Pancreas (tissue), 10 donors: ENCODE measurements around the gene CACNA1C. TPM values are rescaled to one million over a fixed set of nuclear protein-coding genes. Genes with fewer than 3 reads are reported as not detected.
A peak's percentile ranks its signal among the peaks of the same experiment; 100 is the strongest.

Experiments
- ATAC-seq, 4 donors: fragments of 200-7000 bp; cut with Tn5 transposase; one replicate each; pipeline versions ENCODE4 v1.8.0 to v1.9.1; 2020; ENCODE audit warnings: mild to moderate bottlenecking in 4 of 4, moderate library complexity in 4 of 4
- DNase-seq, 6 donors: peaks; one replicate each; pipeline ENCODE4 v3.0.0-alpha.2; 2020
- FAIRE-seq: peaks from 2 replicates; lab custom pipeline; 2012; peaks lifted over from hg19 to GRCh38; lab: Jason Lieb, UNC
- H3K27ac ChIP-seq, 4 donors: fragments of 200-600 bp; sonication (generic); 1 replicate in 3 of 4; 2 replicates in 1 of 4; pipeline versions ENCODE4 v1.5.0 to v1.8.0; 2020
- H3K27me3 ChIP-seq, 4 donors: fragments of 200-600 bp; one replicate each; pipeline ENCODE4 v1.8.0; 2021
- H3K36me3 ChIP-seq, 3 donors: fragments of 200-600 bp; sonication (generic) in 1 of 3; one replicate each; pipeline versions ENCODE4 v1.5.0 to v1.8.0; 2020 to 2021
- H3K4me1 ChIP-seq, 3 donors: fragments of 200-600 bp; one replicate each; pipeline ENCODE4 v1.8.0; 2021
- H3K4me3 ChIP-seq, 4 donors: fragments of 200-600 bp; sonication (generic) in 2 of 4; one replicate each; pipeline versions ENCODE4 v1.5.0 to v1.8.0; 2020 to 2021
- H3K9me3 ChIP-seq, 4 donors: fragments of 200-600 bp; one replicate each; pipeline ENCODE4 v1.8.0; 2021
- CTCF ChIP-seq, 4 donors: fragments of 200-600 bp; sonication (generic) in 3 of 4; IDR thresholded peaks; one replicate each; pipeline versions ENCODE4 v1.5.0 to v1.8.0; 2021; ENCODE audit warnings: antibody characterized with exemption in 4 of 4
- WGBS, 2 donors: extraction: QIAGEN DNeasy Blood & Tissue Kit; methylation state at CpG; one replicate each; pipeline ENCODE4 v1.1.7; 2013; 5-methylcytosine and 5-hydroxymethylcytosine counted together
- intact Hi-C, 3 donors: fragments of 100-400 bp; cut with DNase I; formaldehyde crosslinking; loops; one replicate each; pipeline versions ENCODE4 v1.11.1 to v1.14.2; 2022
- polyA plus RNA-seq, 2 donors: library from polyadenylated mRNA; stranded (reverse); fragments of 200-250 nt; gene quantifications; one replicate each; pipeline ENCODE4 v1.2.3, GENCODE V29; 2013
- total RNA-seq, 6 donors: library from RNA; stranded (reverse); fragmentation: NEBNext Ultra II Directional in 4 of 6; extraction: Animal tissue kit (Norgen Biotek cat#: 25700) in 4 of 6; gene quantifications; one replicate each; pipeline versions ENCODE4 v1.2.1 to v1.2.4, GENCODE V29; 2021 to 2023
- donor health status: healthy with polysubstance abuse.
- donor health status: DM: no; HTN: no; CAD: no; lungs with moderate emphysema.
- donor health status: DM: no; HTN: no; CAD: no.
- donor health status: control.
- donor health status: control.
- donor health status: Bipolar disorder and iron deficiency.
- donor health status: DM: yes; HTN: yes; CAD: no.
- donor health status: DM: no; HTN: no; CAD: no.
- donor health status: DM: no; HTN: no; CAD: no.
- donor health status: DM: yes; HTN: yes; CAD: no.

The CACNA1C gene
- total and polyA plus RNA-seq, 8 donors = 1.2 to 3.8 (median 2.3) TPM

- Histone ChIP-seq H3K9me3 (no peaks in the 10 kb centered on the region), H3K4me1 (no peaks in the 10 kb centered on the region), H3K36me3 (no peaks in the 10 kb centered on the region), H3K27me3 (no peaks in the 10 kb centered on the region), H3K4me3 (no peak overlapping the region), H3K27ac (no peak overlapping the region)
- WGBS, 2 donors = 13 to 17% methylated on average over 4 of the region's 4 CpGs
- no peak for TF ChIP-seq CTCF (IDR thresholded peaks at IDR 0.05)
- no peak for ATAC-seq
- intact Hi-C loops = no loop called here
- no peak for DNase-seq
- no peak for FAIRE-seq
These were observed 141.8 kb downstream of the CACNA1C start for GRCh38 chr12:2194571-2194970.

GRCh38 chr12:2195085-2195484 is 142.3 kb downstream of the CACNA1C start:
- FAIRE-seq (no peak), DNase-seq (no peak), ATAC-seq (no peak)
- Histone ChIP-seq H3K36me3 (no peaks in the 10 kb centered on the region), H3K4me1 (no peaks in the 10 kb centered on the region), H3K4me3 (no peak overlapping the region), H3K27me3 (no peaks in the 10 kb centered on the region), H3K27ac (no peak overlapping the region), H3K9me3 (no peaks in the 10 kb centered on the region)
- intact Hi-C loops = no loop called here
- TF ChIP-seq CTCF (IDR thresholded peaks at IDR 0.05) = no peak
- 56 to 89% methylated on average over 5 of the region's 5 CpGs for WGBS, 2 donors

DNA sequence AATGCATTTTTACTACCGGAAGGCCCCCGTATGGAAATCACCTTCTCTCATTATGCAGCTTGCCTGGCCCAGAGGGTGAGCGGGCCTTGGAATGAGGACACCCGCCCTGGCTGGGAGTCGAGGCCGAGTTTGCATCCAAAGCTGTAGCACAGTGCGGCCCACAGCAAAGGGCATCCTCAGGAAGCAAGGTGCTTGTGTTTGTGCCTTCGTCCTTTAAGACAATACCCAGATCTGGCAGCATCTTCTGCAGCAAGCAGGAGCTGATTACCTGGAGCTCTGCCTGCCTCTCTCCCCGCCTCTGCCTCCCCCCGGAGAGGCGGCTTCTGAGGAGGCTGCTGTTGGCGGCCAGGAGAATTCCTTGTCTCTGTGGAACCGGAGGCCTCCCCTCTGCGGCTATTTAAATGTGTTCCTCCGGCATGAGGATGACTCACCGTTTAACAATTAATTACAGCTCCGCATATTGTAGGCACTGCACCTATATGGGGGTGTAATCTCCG is 145.3 kb downstream of the CACNA1C start:
- 47 to 53% methylated on average over 18 of the region's 18 CpGs for WGBS, 2 donors
- H3K27me3 ChIP-seq = no peaks in the 10 kb centered on the region
- intact Hi-C loops = no loop called here
- no peaks in the 10 kb centered on the region for H3K9me3 ChIP-seq
- H3K4me3 ChIP-seq = no peak overlapping the region
- no peak for TF ChIP-seq CTCF (IDR thresholded peaks at IDR 0.05)
- no peaks in the 10 kb centered on the region for H3K4me1 ChIP-seq
- H3K36me3 ChIP-seq = no peaks in the 10 kb centered on the region
- no peak overlapping the region for H3K27ac ChIP-seq
- no peak for FAIRE-seq
- no peak for DNase-seq
- ATAC-seq = peak in 2 of 4 donors; percentile 21 to 40

GRCh38 chr12:2198542-2198941 is 145.8 kb downstream of the CACNA1C start:
- H3K9me3 ChIP-seq = no peaks in the 10 kb centered on the region
- no peak overlapping the region for H3K27ac ChIP-seq
- H3K36me3 ChIP-seq = no peaks in the 10 kb centered on the region
- FAIRE-seq (no peak), ATAC-seq (no peak), DNase-seq (no peak)
- H3K4me3 ChIP-seq = no peak overlapping the region
- WGBS, 2 donors = 43 to 61% methylated on average over 5 of the region's 5 CpGs
- no peaks in the 10 kb centered on the region for H3K27me3 ChIP-seq
- TF ChIP-seq CTCF (IDR thresholded peaks at IDR 0.05) = no peak
- H3K4me1 ChIP-seq = no peaks in the 10 kb centered on the region
- intact Hi-C loops = no loop called here

- Histone ChIP-seq H3K4me3 (no peak overlapping the region), H3K27ac (no peak overlapping the region), H3K9me3 (no peaks in the 10 kb centered on the region), H3K36me3 (no peaks in the 10 kb centered on the region), H3K27me3 (no peaks in the 10 kb centered on the region), H3K4me1 (no peaks in the 10 kb centered on the region)
- intact Hi-C loops = no loop called here
- DNase-seq (no peak), ATAC-seq (no peak), FAIRE-seq (no peak)
- 63 to 68% methylated on average over 7 of the region's 7 CpGs for WGBS, 2 donors
- TF ChIP-seq CTCF (IDR thresholded peaks at IDR 0.05) = no peak
These were observed 153.2 kb downstream of the CACNA1C start for GRCh38 chr12:2205996-2206395.
